A673 (cell line): ENCODE results near the gene SEMA6B. TPM values are rescaled to one million over a fixed set of nuclear protein-coding genes. Genes with fewer than 3 reads are reported as not detected.

Source experiments
- BruUV-seq: library from RNA; stranded (reverse); fragments of 400-500 nt; replicated peaks from 2 replicates; lab custom pipeline; 2021; lab: Mats Ljungman, UMichigan
- CTCF ChIA-PET: fragments of 300-600 bp; sonication (Branson Sonifier 250); formaldehyde crosslinking; loops from one replicate; lab custom pipeline; 2022; ENCODE audit warnings: antibody characterized with exemption; lab: Charles Lee
- POLR2A ChIA-PET: fragments of 300-600 bp; sonication (Branson Sonifier 250); formaldehyde crosslinking; loops from one replicate; lab custom pipeline; 2022; ENCODE audit warnings: antibody characterized with exemption; ENCODE audit not compliant: low non-redundant PET; lab: Charles Lee
- DNase-seq: peaks from one replicate; pipeline ENCODE4 v3.0.0-alpha.2; 2015; ENCODE audit warnings: low spot score
- H3K27ac ChIP-seq: fragments of 200-600 bp; sonication (generic); 2 replicates; pipeline ENCODE4 v1.5.1; 2016; ENCODE audit warnings: mixed run types, low read depth, mild to moderate bottlenecking, mixed read lengths, antibody characterized with exemption, low read length; ENCODE audit not compliant: poor library complexity, severe bottlenecking
- H3K27me3 ChIP-seq: fragments of 200-600 bp; sonication (generic); replicated peaks from 2 replicates; pipeline ENCODE4 v1.6.1; 2017; ENCODE audit warnings: mixed run types, low read depth, mild to moderate bottlenecking, mixed read lengths, antibody characterized with exemption, low read length; ENCODE audit not compliant: insufficient read depth, poor library complexity
- H3K36me3 ChIP-seq: fragments of 200-600 bp; sonication (generic); 2 replicates; pipeline ENCODE4 v1.6.1; 2016; ENCODE audit warnings: mixed run types, mild to moderate bottlenecking, mixed read lengths, antibody characterized with exemption, low read length; ENCODE audit not compliant: insufficient read depth, poor library complexity, severe bottlenecking
- H3K4me1 ChIP-seq: fragments of 200-600 bp; sonication (generic); 2 replicates; pipeline ENCODE4 v1.6.1; 2017; ENCODE audit warnings: mixed run types, mild to moderate bottlenecking, mixed read lengths, antibody characterized with exemption, low read length; ENCODE audit not compliant: insufficient read depth, poor library complexity, severe bottlenecking
- H3K4me3 ChIP-seq: fragments of 200-600 bp; sonication (generic); 2 replicates; pipeline ENCODE4 v1.5.1; 2016; ENCODE audit warnings: low read depth, mixed run types, mild to moderate bottlenecking, mixed read lengths, low read length; ENCODE audit not compliant: poor library complexity, severe bottlenecking
- H3K9me3 ChIP-seq: fragments of 200-600 bp; sonication (generic); 2 replicates; pipeline ENCODE4 v1.6.1; 2016; ENCODE audit warnings: mixed run types, low read depth, mild to moderate bottlenecking, mixed read lengths, antibody characterized with exemption, low read length; ENCODE audit not compliant: poor library complexity, severe bottlenecking
- EZH2 ChIP-seq: fragments of 200-600 bp; sonication (generic); IDR thresholded peaks from 2 replicates; pipeline ENCODE4 v1.6.1; 2017; ENCODE audit warnings: borderline replicate concordance, low read depth, mild to moderate bottlenecking, mixed read lengths, antibody characterized with exemption, low read length; ENCODE audit not compliant: poor library complexity, severe bottlenecking
- intact Hi-C: fragments of 100-400 bp; cut with micrococcal nuclease; formaldehyde crosslinking; loops from one replicate; pipeline ENCODE4 v1.10.0; 2022; ENCODE audit not compliant: unreplicated experiment
- total RNA-seq: library from RNA; stranded (reverse); gene quantifications from 2 replicates; pipeline ENCODE4 v1.2.3, GENCODE V29; 2021
- TF ChIP-seq, protein P1 (sequence below): fragments of 300-800, 200-600 bp; sonication (generic); conservative IDR thresholded peaks from 2 replicates; pipeline ENCODE4 v1.5.1; 2017; ENCODE audit warnings: low read depth, mild to moderate bottlenecking, antibody characterized with exemption, low read length, moderate library complexity, mixed read lengths

The SEMA6B gene
- total RNA-seq, 1 experiment from 2014 or later: 9.2 TPM

DNA sequence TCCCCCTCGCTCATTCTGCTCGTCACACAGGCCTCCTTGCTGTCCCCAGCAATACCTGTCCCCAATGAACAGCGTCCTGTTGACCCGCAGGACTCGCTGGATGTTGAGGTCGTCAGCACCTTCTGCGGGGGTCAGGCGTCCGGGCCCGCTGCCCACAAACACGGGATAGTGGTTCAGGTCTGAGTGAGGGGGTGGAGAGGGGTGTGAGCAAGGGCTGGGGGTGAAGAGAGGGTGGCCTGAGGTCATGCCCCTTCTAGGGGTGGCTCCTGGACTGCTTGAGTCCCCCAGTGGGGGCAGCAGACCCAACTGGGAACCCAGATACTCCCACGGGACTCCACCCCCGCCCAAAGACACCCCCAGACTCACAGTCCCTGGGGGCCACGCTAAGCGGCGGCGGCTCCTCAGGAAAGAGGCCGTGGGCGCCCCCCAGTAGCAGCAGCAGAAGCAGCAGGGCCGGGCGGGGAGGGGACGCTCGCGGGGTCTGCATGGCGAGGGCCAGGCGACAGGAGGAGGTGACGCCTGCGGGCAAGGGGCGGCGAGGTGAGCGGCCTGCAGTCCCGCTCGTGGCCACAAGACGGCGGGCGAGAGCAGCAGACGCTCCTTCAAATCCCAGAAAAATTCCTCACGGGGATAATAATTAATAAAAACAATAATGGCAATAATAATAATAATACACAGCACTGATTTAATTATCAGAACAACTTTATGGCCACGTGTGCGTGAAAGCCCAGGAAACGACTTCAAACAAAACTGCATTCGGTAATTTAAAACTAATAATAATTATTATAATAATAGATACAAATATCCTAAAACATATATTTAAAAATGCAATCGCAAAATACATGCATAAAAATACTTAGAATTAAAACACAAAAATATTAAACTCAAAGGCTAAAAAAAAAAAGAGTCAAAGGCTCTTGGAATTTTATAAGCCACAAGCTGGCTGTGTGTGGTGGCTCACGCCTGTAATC, 1.2 kb downstream of the SEMA6B start:
- no peaks in the 10 kb centered on the region for H3K36me3 ChIP-seq
- DNase-seq: peak; percentile 39
- H3K27me3 ChIP-seq: no peaks in the 10 kb centered on the region
- H3K4me3 ChIP-seq: peak overlapping the region; percentile 19
- intact Hi-C loops: loop anchor here (2.0 kb wide), 1 partner anchor 79 kb away; no protein-coding TSS in a partner anchor
- CTCF ChIA-PET: interaction anchor here (1.1 kb wide), 1 partner anchor 233 kb away, joined by 3 read pairs; no protein-coding TSS in a partner anchor
- no TSS peak for BruUV-seq
- H3K9me3 ChIP-seq: no peaks in the 10 kb centered on the region
- H3K27ac ChIP-seq: no peak overlapping the region
- H3K4me1 ChIP-seq: no peaks in the 10 kb centered on the region
- POLR2A ChIA-PET: no interaction called here
- TF ChIP-seq, protein P1, sequence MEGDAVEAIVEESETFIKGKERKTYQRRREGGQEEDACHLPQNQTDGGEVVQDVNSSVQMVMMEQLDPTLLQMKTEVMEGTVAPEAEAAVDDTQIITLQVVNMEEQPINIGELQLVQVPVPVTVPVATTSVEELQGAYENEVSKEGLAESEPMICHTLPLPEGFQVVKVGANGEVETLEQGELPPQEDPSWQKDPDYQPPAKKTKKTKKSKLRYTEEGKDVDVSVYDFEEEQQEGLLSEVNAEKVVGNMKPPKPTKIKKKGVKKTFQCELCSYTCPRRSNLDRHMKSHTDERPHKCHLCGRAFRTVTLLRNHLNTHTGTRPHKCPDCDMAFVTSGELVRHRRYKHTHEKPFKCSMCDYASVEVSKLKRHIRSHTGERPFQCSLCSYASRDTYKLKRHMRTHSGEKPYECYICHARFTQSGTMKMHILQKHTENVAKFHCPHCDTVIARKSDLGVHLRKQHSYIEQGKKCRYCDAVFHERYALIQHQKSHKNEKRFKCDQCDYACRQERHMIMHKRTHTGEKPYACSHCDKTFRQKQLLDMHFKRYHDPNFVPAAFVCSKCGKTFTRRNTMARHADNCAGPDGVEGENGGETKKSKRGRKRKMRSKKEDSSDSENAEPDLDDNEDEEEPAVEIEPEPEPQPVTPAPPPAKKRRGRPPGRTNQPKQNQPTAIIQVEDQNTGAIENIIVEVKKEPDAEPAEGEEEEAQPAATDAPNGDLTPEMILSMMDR: peak; percentile 93
- TF ChIP-seq EZH2: no peak

DNA sequence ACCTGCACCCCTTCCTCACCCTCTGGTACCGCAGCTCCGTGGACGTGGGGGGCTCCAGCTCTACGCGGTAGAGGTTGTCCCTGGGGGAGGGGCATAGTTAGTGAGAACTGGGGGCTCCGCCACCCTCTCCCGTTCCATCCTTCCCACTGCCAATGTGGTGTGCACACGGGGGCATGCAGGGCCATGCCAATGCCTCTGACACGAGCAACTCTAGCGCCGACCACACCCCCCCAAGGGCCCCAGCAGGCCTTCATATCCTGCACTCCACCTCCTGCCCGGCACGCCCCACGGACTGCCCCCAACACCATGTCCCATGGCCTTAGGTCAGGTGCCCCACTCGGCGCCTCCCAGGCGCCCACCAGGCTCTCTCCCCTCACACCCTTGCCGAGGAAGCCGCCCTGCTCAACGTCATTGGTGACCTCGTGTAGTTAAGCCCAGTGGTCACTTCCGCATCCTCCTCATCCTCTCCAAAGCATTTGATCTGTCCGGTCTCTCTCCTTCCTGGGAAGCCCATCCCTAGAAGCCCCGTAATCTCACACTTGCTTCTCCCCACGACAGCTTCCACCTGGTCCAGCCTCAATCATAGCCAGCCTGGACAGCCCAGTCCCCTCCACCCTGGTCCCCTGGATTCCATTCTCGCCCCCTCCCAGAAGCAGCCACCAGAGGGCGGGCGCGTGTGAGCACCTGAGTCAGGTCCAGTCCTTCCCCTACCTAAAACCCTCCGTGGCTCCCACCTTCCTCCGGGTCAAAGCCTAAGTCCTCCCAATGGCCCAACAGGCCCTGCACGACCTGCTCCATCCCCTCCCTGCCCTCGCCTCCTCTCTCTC, 2.1 kb downstream of the SEMA6B start:
- H3K27me3 ChIP-seq: no peaks in the 10 kb centered on the region
- TF ChIP-seq, protein P1: peak; percentile 49
- TF ChIP-seq EZH2: no peak
- no peaks in the 10 kb centered on the region for H3K4me1 ChIP-seq
- intact Hi-C loops: no loop called here
- no peaks in the 10 kb centered on the region for H3K36me3 ChIP-seq
- DNase-seq: no peak
- H3K27ac ChIP-seq: no peak overlapping the region
- no TSS peak for BruUV-seq
- POLR2A ChIA-PET: no interaction called here
- CTCF ChIA-PET: no interaction called here
- no peak overlapping the region for H3K4me3 ChIP-seq
- H3K9me3 ChIP-seq: no peaks in the 10 kb centered on the region

DNA sequence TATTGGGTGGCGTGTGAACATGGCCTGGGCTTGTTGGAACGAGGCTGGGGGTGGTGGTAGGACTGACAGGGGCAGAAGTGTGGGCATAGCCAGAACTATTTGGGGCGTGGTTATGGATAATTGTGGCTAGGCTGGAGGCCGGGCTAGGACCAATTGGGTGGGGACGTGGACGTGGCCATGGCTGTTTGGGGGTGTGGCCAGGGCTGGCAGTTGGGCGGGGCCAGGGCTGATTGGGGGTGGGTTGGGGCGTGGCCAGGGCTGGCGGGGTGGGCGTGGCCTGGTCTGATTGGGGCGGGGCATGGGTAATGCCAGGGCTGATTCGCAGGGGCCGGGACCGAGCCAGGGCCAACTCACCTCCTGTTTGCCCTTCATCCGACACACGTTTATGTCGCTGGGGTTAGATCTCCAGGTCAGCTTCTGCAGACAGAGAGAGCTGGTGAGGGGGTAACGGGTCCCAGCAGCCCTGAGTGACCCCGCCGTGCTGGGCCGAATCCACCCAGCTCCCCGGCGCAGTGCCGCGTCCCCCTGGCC, 2.8 kb downstream of the SEMA6B start:
- Histone ChIP-seq H3K27ac (no peak overlapping the region), H3K9me3 (no peaks in the 10 kb centered on the region), H3K36me3 (no peaks in the 10 kb centered on the region), H3K4me3 (no peak overlapping the region), H3K27me3 (no peaks in the 10 kb centered on the region), H3K4me1 (no peaks in the 10 kb centered on the region)
- CTCF ChIA-PET: no interaction called here
- intact Hi-C loops: no loop called here
- peak; percentile 54 for DNase-seq
- no peak for TF ChIP-seq EZH2
- TF ChIP-seq, protein P1: no peak
- BruUV-seq: no TSS peak
- POLR2A ChIA-PET: no interaction called here
